ENCODE results near the gene ENSA.
"Not testable (repeated sequence)": the region's sequence is repeated elsewhere in the genome, so short reads cannot be mapped to it uniquely, and the experiment has no call there.

Gene ENSA, protein sequence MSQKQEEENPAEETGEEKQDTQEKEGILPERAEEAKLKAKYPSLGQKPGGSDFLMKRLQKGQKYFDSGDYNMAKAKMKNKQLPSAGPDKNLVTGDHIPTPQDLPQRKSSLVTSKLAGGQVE

GRCh38 chr1:150629115-150629928 is at the start of gene ENSA:
Gene ENSA, minus strand, starts transcription at chr1:150629612. Its CDS starts 142 bp downstream, at chr1:150629470.
- DNase-seq (ENCODE audit: low spot score) (peak; percentile 98), FAIRE-seq (peak; percentile 82)

- DNase-seq (ENCODE audit: low spot score): no peak
- FAIRE-seq: no peak
Observed at GRCh38 chr1:150678988-150679387, 49.6 kb upstream of the ENSA start.

DNA sequence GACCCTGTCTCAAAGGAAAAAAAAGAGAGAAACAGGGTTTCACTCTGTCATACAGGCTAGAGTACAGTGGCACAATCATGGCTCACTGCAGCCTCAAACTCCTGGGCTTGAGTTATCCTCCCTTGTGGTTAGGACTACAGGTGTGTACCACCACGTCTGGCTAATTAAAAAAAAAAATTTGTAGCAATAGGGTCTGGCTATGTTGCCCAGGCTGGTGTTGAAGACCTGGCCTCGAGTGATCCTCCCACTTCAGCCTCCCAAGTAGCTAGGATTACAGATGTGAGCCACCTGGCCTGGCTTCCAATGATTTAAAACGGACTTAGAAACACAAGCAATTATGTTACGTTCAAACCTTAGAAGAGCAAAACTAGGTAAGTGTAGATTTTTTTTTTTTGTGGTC is 45.5 kb upstream of the ENSA start:
- FAIRE-seq: no peak

GRCh38 chr1:150663321-150663720 is 33.9 kb upstream of the ENSA start:
- no peak for DNase-seq (ENCODE audit: low spot score)
- FAIRE-seq: no peak

More for the DNA sequence above, 45.5 kb upstream of the ENSA start:
- no peak for DNase-seq (ENCODE audit: low spot score)

DNA sequence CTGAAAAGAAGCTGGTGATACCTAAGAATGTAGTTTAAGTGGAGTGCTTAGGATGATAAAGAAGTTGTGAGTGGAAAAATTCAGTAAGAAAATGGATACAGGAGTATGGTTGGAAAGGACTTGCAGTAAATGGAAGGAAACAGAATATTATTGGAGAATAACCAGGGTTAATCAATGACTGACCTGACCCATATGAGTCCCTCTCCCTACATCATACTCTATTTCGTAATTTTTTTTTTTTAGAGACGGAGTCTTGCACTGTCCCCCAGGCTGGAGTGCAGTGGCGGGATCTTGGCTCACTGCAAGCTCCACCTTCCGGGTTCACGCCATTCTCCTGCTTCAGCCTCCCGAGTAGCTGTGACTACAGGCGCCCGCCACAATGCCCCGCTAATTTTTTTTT is 33.4 kb upstream of the ENSA start:
- DNase-seq (ENCODE audit: low spot score) (no peak), FAIRE-seq (no peak)

DNA sequence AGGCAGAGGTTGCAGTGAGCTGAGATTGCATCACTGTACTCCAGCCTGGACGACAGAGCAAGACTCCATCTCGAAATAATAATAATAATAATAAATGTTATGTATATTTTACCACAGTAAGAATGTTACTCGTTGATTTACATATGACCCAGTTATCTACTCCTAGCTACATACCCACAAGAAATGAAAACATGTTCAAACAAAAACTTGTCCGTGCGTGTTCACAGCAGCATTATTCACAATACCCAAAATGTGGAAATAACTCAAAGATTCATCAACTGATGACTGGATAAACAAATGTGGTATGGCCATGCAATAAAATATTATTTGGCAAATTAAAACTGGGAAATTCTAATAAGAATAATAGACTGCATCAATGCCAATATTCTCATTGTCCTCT is 31.7 kb upstream of the ENSA start:
- DNase-seq (ENCODE audit: low spot score): no peak
- FAIRE-seq: no peak

DNA sequence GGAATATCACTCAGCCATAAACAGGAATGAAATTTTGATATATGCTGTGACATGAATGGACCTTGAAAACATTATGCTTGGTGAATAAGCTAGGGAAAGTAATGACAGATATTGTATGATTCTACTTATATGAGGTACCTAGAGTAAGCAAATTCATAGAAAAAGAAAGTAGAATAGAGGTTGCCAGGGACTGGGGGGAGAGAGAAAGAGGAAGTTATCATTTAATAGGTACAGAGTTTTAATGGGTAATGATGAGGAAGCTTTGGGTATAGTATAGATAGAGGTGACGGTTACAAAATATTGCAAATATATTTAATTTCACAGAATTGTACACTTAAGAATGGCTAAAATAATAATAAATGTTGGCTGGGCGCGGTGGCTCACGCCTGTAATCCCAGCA is 31.2 kb upstream of the ENSA start:
- no peak for DNase-seq (ENCODE audit: low spot score)
- no peak for FAIRE-seq

- DNase-seq (ENCODE audit: low spot score); FAIRE-seq: not testable (repeated sequence)
Observed at GRCh38 chr1:150657064-150657463, 27.7 kb upstream of the ENSA start.

DNA sequence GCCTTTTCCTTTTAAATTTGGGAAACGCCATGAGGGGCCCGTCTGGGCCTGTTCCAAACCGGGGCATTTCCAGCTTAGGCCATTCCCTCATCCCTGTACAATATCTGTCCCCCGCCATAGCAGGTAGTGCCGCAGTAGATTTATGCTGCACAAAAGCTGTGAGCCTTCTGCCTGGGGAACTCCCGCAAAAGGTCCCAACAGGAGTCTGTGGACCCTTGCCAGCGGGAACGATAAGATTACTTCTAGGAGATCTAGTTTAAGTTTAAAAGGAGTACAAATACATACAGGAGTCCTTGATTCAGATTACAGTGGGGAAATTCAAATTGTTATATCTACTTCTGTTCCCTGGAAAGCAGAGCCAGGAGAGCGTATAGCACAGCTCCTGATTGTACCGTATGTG is 25.2 kb upstream of the ENSA start:
- not testable (repeated sequence) for FAIRE-seq; DNase-seq (ENCODE audit: low spot score)

- DNase-seq (ENCODE audit: low spot score) (no peak), FAIRE-seq (no peak)
Observed at GRCh38 chr1:150650193-150650592, 20.8 kb upstream of the ENSA start.

GRCh38 chr1:150649441-150650075 is 20.1 kb upstream of the ENSA start:
- DNase-seq (ENCODE audit: low spot score): no peak
- no peak for FAIRE-seq

GRCh38 chr1:150642296-150642695 is 12.9 kb upstream of the ENSA start:
- FAIRE-seq: no peak
- no peak for DNase-seq (ENCODE audit: low spot score)

GRCh38 chr1:150641126-150641815 is 11.9 kb upstream of the ENSA start:
- not testable (repeated sequence) for FAIRE-seq; DNase-seq (ENCODE audit: low spot score)

- DNase-seq (ENCODE audit: low spot score); FAIRE-seq: not testable (repeated sequence)
Observed at GRCh38 chr1:150638430-150638829, 9.0 kb upstream of the ENSA start.

DNA sequence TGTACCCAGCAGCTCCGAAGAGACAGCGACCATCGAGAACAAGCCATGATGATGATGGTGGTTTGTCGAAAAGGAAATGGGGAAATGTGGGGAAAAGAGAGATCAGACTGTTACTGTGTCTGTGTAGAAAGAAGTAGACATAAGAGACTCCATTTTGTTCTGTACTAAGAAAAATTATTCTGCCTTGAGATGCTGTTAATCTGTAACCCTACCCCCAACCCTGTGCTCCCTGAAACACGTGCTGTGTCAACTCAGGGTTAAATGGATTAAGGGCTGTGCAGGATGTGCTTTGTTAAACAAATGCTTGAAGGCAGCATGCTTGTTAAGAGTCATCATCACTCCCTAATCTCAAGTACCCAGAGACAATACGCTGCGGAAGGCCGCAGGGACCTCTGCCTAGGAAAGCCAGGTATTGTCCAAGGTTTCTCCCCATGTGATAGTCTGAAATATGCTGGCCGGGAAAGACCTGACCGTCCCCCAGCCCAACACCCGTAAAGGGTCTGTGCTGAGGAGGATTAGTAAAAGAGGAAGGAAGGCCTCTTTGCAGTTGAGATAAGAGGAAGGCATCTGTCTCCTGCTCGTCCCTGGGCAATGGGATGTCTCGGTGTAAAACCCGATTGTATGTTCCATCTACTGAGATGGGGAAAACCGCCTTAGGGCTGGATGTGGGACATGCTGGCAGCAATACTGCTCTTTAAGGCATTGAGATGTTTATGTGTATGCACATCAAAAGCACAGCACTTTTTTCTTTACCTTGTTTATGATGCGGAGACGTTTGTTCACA is 5.6 kb upstream of the ENSA start:
- not testable (repeated sequence) for FAIRE-seq; DNase-seq (ENCODE audit: low spot score)

GRCh38 chr1:150628766-150629114 is 672 bp downstream of the ENSA start:
- DNase-seq (ENCODE audit: low spot score): no peak
- no peak for FAIRE-seq

DNA sequence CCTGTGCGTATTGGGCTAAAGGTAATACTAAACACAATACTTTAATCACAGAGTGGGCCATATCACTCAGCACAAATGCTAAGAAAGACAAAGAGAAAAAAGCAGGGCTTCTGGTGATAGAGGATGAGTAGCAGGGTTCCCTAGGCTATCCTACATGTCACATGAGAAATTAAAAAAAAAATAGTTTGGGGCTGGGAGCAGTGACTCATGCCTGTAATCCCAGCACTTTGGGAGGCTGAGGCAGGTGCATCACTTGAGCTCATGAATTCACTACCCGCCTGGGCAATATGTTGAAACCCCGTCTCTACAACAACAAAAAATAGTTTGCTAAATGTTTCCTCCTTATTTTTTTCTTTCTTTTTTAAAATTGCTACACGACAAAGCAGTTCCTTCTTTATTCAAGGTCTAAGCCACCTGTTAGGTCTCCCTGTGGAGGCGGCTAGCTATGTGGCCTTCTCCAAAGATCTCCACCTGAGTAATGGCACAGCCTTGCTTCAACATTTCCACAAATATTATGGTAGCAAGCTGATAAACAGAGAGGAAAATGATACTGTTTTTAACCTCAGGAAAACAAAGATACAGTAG is 1.5 kb downstream of the ENSA start:
- FAIRE-seq (no peak), DNase-seq (ENCODE audit: low spot score) (no peak)

- DNase-seq (ENCODE audit: low spot score) (no peak), FAIRE-seq (no peak)
Observed at GRCh38 chr1:150626150-150626549, 3.3 kb downstream of the ENSA start.

- not testable (repeated sequence) for FAIRE-seq; DNase-seq (ENCODE audit: low spot score)
Observed at GRCh38 chr1:150624546-150624945, 4.9 kb downstream of the ENSA start.

GRCh38 chr1:150624134-150624533 is 5.3 kb downstream of the ENSA start:
- not testable (repeated sequence) for DNase-seq (ENCODE audit: low spot score); FAIRE-seq

Measured in RCC 7860 (cell line).